Fibroblast of skin of left quadriceps (primary cell): ENCODE measurements around the gene NUP50.

Source experiments
- DNase-seq, 2 experiments: peaks; one replicate each; pipeline ENCODE4 v3.0.0-alpha.2; 2013; ENCODE audit warnings: low read depth in 2 of 2

NUP50 gene

GRCh38 chr22:45208993-45209838 lies 45.5 kb downstream of the NUP50 start:
- peak in 1 of 2 experiments; percentile 24 for DNase-seq

- no peak for DNase-seq
Observed at GRCh38 chr22:45210174-45210573, 46.4 kb downstream of the NUP50 start.

- no peak for DNase-seq
Observed at GRCh38 chr22:45210577-45210976, 46.9 kb downstream of the NUP50 start.

GRCh38 chr22:45210991-45211390 lies 47.3 kb downstream of the NUP50 start:
- peak; percentile 78 for DNase-seq

- no peak for DNase-seq
Observed at GRCh38 chr22:45211435-45211834, 47.7 kb downstream of the NUP50 start.

GRCh38 chr22:45211848-45212247 lies 48.1 kb downstream of the NUP50 start:
- DNase-seq: no peak

GRCh38 chr22:45212306-45212709 lies 48.6 kb downstream of the NUP50 start:
- peak; percentile 70 for DNase-seq

GRCh38 chr22:45212992-45213751 lies 49.4 kb downstream of the NUP50 start:
- no peak for DNase-seq

- no peak for DNase-seq
Observed at GRCh38 chr22:45216133-45217003, 52.6 kb downstream of the NUP50 start.

GRCh38 chr22:45217345-45217744 lies 53.6 kb downstream of the NUP50 start:
- DNase-seq: no peak

- DNase-seq: no peak
Observed at GRCh38 chr22:45217806-45218205, 54.1 kb downstream of the NUP50 start.

GRCh38 chr22:45218976-45219375 lies 55.3 kb downstream of the NUP50 start:
- DNase-seq: no peak

GRCh38 chr22:45221201-45221600 lies 57.5 kb downstream of the NUP50 start:
- no peak for DNase-seq

- DNase-seq: no peak
Observed at GRCh38 chr22:45223304-45224117, 59.8 kb downstream of the NUP50 start.

GRCh38 chr22:45224331-45224730 lies 60.6 kb downstream of the NUP50 start:
- no peak for DNase-seq

GRCh38 chr22:45224988-45225731 lies 61.4 kb downstream of the NUP50 start:
- DNase-seq: no peak

- no peak for DNase-seq
Observed at GRCh38 chr22:45225732-45226502, 62.2 kb downstream of the NUP50 start.

- no peak for DNase-seq
Observed at GRCh38 chr22:45226503-45227186, 62.9 kb downstream of the NUP50 start.
